Endodermal cell (in vitro differentiated cells): ENCODE data around the gene INSYN1. TPM values are rescaled to one million over a fixed set of nuclear protein-coding genes. Genes with fewer than 3 reads are reported as not detected.

Experiments used
- DNase-seq: peaks from one replicate; pipeline ENCODE4 v3.0.0-alpha.2; 2017
- H3K27ac ChIP-seq: 2 replicates; pipeline ENCODE4 v1.5.1; 2013; ENCODE audit warnings: mild to moderate bottlenecking, low read depth, low read length, moderate library complexity
- H3K27me3 ChIP-seq: 2 replicates; pipeline ENCODE4 v1.6.1; 2013; ENCODE audit warnings: mild to moderate bottlenecking, low read length, moderate library complexity; ENCODE audit not compliant: insufficient read depth, control insufficient read depth, poor library complexity, severe bottlenecking
- H3K36me3 ChIP-seq: 2 replicates; pipeline ENCODE4 v1.7.0; 2013; ENCODE audit warnings: mild to moderate bottlenecking, low read length, moderate library complexity; ENCODE audit not compliant: control insufficient read depth, insufficient read depth
- H3K4me1 ChIP-seq: one replicate; pipeline ENCODE4 v1.7.0; 2013; ENCODE audit warnings: low read length; ENCODE audit not compliant: control insufficient read depth, insufficient read depth
- H3K4me3 ChIP-seq: 2 replicates; pipeline ENCODE4 v1.5.1; 2013; ENCODE audit warnings: mild to moderate bottlenecking, low read length, moderate library complexity
- H3K9ac ChIP-seq: 2 replicates; pipeline ENCODE4 v1.6.1; 2013; ENCODE audit warnings: mild to moderate bottlenecking, low read length, moderate library complexity; ENCODE audit not compliant: poor library complexity, severe bottlenecking; ENCODE audit errors: extremely low read depth
- H3K9me3 ChIP-seq: 2 replicates; pipeline ENCODE4 v1.6.1; 2013; ENCODE audit warnings: mild to moderate bottlenecking, low read length, moderate library complexity; ENCODE audit not compliant: control insufficient read depth
- H3K27ac Mint-ChIP-seq: 2 replicates; pipeline ENCODE4 v1.8.0; 2020; ENCODE audit warnings: mixed read lengths
- H3K27me3 Mint-ChIP-seq: 2 replicates; pipeline ENCODE4 v1.8.0; 2021; ENCODE audit warnings: mild to moderate bottlenecking, mixed read lengths; ENCODE audit not compliant: insufficient read depth
- H3K36me3 Mint-ChIP-seq: 2 replicates; pipeline ENCODE4 v1.8.0; 2020; ENCODE audit warnings: low read depth, mixed read lengths
- H3K4me1 Mint-ChIP-seq: 2 replicates; pipeline ENCODE4 v1.8.0; 2020; ENCODE audit warnings: mixed read lengths
- H3K4me3 Mint-ChIP-seq: 2 replicates; pipeline ENCODE4 v1.8.0; 2020; ENCODE audit warnings: mild to moderate bottlenecking, moderate library complexity, mixed read lengths
- H3K9me3 Mint-ChIP-seq: 2 replicates; pipeline ENCODE4 v1.8.0; 2020; ENCODE audit warnings: mild to moderate bottlenecking, mixed read lengths
- CTCF ChIP-seq: fragments of 200-600 bp; sonication (generic); conservative IDR thresholded peaks from 2 replicates; pipeline ENCODE4 v1.5.0; 2021; ENCODE audit warnings: antibody characterized with exemption, mild to moderate bottlenecking
- WGBS, 2 experiments: methylation state at CpG; one replicate each; pipeline versions ENCODE4 v1.1.5 to v1.1.7; 2013; ENCODE audit warnings: missing lambda C conversion rate in 2 of 2, mixed read lengths in 1 of 2; ENCODE audit not compliant: insufficient coverage in 1 of 2, insufficient read length in 1 of 2; 5-methylcytosine and 5-hydroxymethylcytosine counted together
- long read RNA-seq, 4 experiments: library from polyadenylated mRNA in 2 of 4; library from RNA in 1 of 4; library from capped mRNA in 1 of 4; stranded (forward) in 3 of 4; unstranded in 1 of 4; transcript quantifications; one replicate each; pipeline ENCODE4 v2.0.0, GENCODE V29; 2020 to 2021; ENCODE audit warnings: inconsistent platforms in 1 of 4
- polyA plus RNA-seq, 2 experiments: library from polyadenylated mRNA; stranded (reverse); fragments of 50-300 nt; gene quantifications; one replicate each; pipeline ENCODE4 v1.2.3, GENCODE V29; 2013
- total RNA-seq, 2 donors: library from RNA; stranded (reverse); fragmentation: NEBNext Ultra II Directional in 1 of 2; extraction: Animal tissue kit (Norgen Biotek cat#: 25700) in 1 of 2; gene quantifications; 2 replicates in 1 of 2; 3 replicates in 1 of 2; pipeline ENCODE4 v1.2.1, GENCODE V29; 2021

The INSYN1 gene
- total RNA-seq, result under 1 TPM; 0.33 to 0.55 TPM
- 5.5 TPM for polyA plus RNA-seq (2013, experiment 1 of 2)
- polyA plus RNA-seq (2013, experiment 2 of 2), result 4.3 TPM
- long read RNA-seq, experiment 1, partial matches to known transcripts, result 0 of 1 reads
- long read RNA-seq, experiment 1, other reads (novel, unspliced or antisense), result 0 of 1 reads
- long read RNA-seq, experiment 2, result 0 reads
- long read RNA-seq, experiment 3, result 0 reads
- long read RNA-seq, experiment 4, result 0 reads

- WGBS, 2 experiments, result 12 to 24% methylated on average over 9 to 44 of the region's 44 CpGs
- H3K9ac ChIP-seq, result no peak within 1 kb of the TSS
- no peaks in the 10 kb centered on the region for H3K9me3 Mint-ChIP-seq
- peak within 1 kb of the TSS; percentile 52 for H3K4me3 Mint-ChIP-seq
- H3K36me3 Mint-ChIP-seq, result no peaks in the 10 kb centered on the region
- H3K27me3 ChIP-seq, result peaks cover 85% of the 10 kb centered on the region
- peaks cover 52% of the 10 kb centered on the region for H3K27me3 Mint-ChIP-seq
- H3K4me1 Mint-ChIP-seq, result peaks cover 15% of the 10 kb centered on the region
- no peak for TF ChIP-seq CTCF
- H3K9me3 ChIP-seq, result no peaks in the 10 kb centered on the region
- no peak within 1 kb of the TSS for H3K27ac ChIP-seq
- no peaks in the 10 kb centered on the region for H3K4me1 ChIP-seq
- no peaks in the 10 kb centered on the region for H3K36me3 ChIP-seq
- peak; percentile 69 for DNase-seq
- H3K4me3 ChIP-seq, result peak within 1 kb of the TSS; percentile 69
- no peak within 1 kb of the TSS for H3K27ac Mint-ChIP-seq
Measured at GRCh38 chr15:73753250-73754130, at the start of gene INSYN1. TSS of gene INSYN1 (minus strand) at chr15:73753351. CDS start at chr15:73751130, 2,221 bp downstream.

GRCh38 chr15:73802431-73803041, 49.4 kb upstream of the INSYN1 start:
- no peaks in the 10 kb centered on the region for H3K36me3 Mint-ChIP-seq
- Histone ChIP-seq H3K27ac (no peak overlapping the region), H3K4me3 (no peak overlapping the region), H3K4me1 (no peaks in the 10 kb centered on the region), H3K27me3 (no peaks in the 10 kb centered on the region), H3K9me3 (no peaks in the 10 kb centered on the region), H3K36me3 (no peaks in the 10 kb centered on the region), H3K9ac (no peak overlapping the region)
- no peaks in the 10 kb centered on the region for H3K9me3 Mint-ChIP-seq
- no peak overlapping the region for H3K4me3 Mint-ChIP-seq
- TF ChIP-seq CTCF, result no peak
- 93% methylated on average over 6 of the region's 6 CpGs; no CpG with 5 or more reads in 1 of the 2 experiments for WGBS, 2 experiments
- H3K27me3 Mint-ChIP-seq, result no peaks in the 10 kb centered on the region
- H3K4me1 Mint-ChIP-seq, result peaks cover 22% of the 10 kb centered on the region
- DNase-seq, result no peak
- no peak overlapping the region for H3K27ac Mint-ChIP-seq

- Histone ChIP-seq H3K9ac (no peak overlapping the region), H3K9me3 (no peaks in the 10 kb centered on the region), H3K27me3 (no peaks in the 10 kb centered on the region), H3K4me3 (no peak overlapping the region), H3K4me1 (no peaks in the 10 kb centered on the region), H3K27ac (no peak overlapping the region), H3K36me3 (no peaks in the 10 kb centered on the region)
- Mint-ChIP-seq H3K4me3 (no peak overlapping the region), H3K27me3 (no peaks in the 10 kb centered on the region), H3K4me1 (peaks cover 14% of the 10 kb centered on the region), H3K36me3 (no peaks in the 10 kb centered on the region), H3K9me3 (no peaks in the 10 kb centered on the region), H3K27ac (no peak overlapping the region)
- no peak for TF ChIP-seq CTCF
- 79 to 85% methylated on average over 7 to 11 of the region's 11 CpGs for WGBS, 2 experiments
- DNase-seq, result no peak
Measured at GRCh38 chr15:73800662-73801345, 47.7 kb upstream of the INSYN1 start.
